SU-DHL-6 (cell line): ENCODE results near the gene OR4E1.

Experiments used
- H2AFZ ChIP-seq: fragments of 200-600 bp; sonication (generic); 2 replicates; pipeline ENCODE4 v1.6.1; 2014; ENCODE audit warnings: low read depth, mild to moderate bottlenecking, moderate library complexity, mixed read lengths, antibody characterized with exemption, low read length; ENCODE audit not compliant: severe bottlenecking
- H3F3A ChIP-seq: fragments of 200-600 bp; shearing (Covaris generic); 2 replicates; pipeline ENCODE4 v1.6.0; 2016; ENCODE audit warnings: antibody characterized with exemption, mild to moderate bottlenecking; ENCODE audit not compliant: insufficient read depth
- H3K27ac ChIP-seq: fragments of 200-600 bp; sonication (generic); 2 replicates; pipeline ENCODE4 v1.5.1; 2016; ENCODE audit warnings: low read depth, mild to moderate bottlenecking, low read length, moderate library complexity, mixed read lengths
- H3K27me3 ChIP-seq: fragments of 200-600 bp; sonication (generic), shearing (Covaris generic); 2 replicates; pipeline ENCODE4 v1.6.0; 2014; ENCODE audit warnings: mild to moderate bottlenecking, low read length
- H3K36me3 ChIP-seq: fragments of 200-600 bp; sonication (generic); 2 replicates; pipeline ENCODE4 v1.6.1; 2014; ENCODE audit warnings: mild to moderate bottlenecking, low read length, mixed read lengths
- H3K4me2 ChIP-seq: fragments of 300-600, 200-600 bp; shearing (Covaris generic), sonication (generic); 2 replicates; pipeline ENCODE4 v1.6.0; 2014; ENCODE audit warnings: low read length, low read depth, mild to moderate bottlenecking; ENCODE audit not compliant: poor library complexity, severe bottlenecking
- H3K4me3 ChIP-seq: fragments of 200-600 bp; sonication (generic); 2 replicates; pipeline ENCODE4 v1.5.1; 2014; ENCODE audit warnings: antibody characterized with exemption, low read length, mild to moderate bottlenecking, mixed read lengths; ENCODE audit not compliant: insufficient read depth, poor library complexity, severe bottlenecking
- H3K79me2 ChIP-seq: fragments of 200-600 bp; sonication (generic); 2 replicates; pipeline ENCODE4 v1.6.1; 2014; ENCODE audit warnings: mild to moderate bottlenecking, low read length, moderate library complexity; ENCODE audit not compliant: insufficient read depth
- H3K9ac ChIP-seq: fragments of 200-600 bp; sonication (generic); 2 replicates; pipeline ENCODE4 v1.7.0; 2014; ENCODE audit warnings: mild to moderate bottlenecking, low read length
- H3K9me2 ChIP-seq: fragments of 200-600 bp; sonication (generic); replicated peaks from 2 replicates; pipeline ENCODE4 v1.6.1; 2014; ENCODE audit warnings: low read length; ENCODE audit not compliant: insufficient read depth
- H3K9me3 ChIP-seq: fragments of 200-600 bp; sonication (generic); 2 replicates; pipeline ENCODE4 v1.6.1; 2014; ENCODE audit warnings: low read length, mixed read lengths; ENCODE audit not compliant: insufficient read depth
- H4K20me1 ChIP-seq: fragments of 200-600 bp; sonication (generic); 2 replicates; pipeline ENCODE4 v1.6.1; 2014; ENCODE audit warnings: low read depth, mild to moderate bottlenecking, antibody characterized with exemption, low read length, moderate library complexity, mixed read lengths
- EZH2phosphoT487 ChIP-seq: fragments of 200-600 bp; sonication (generic), shearing (Covaris generic); conservative IDR thresholded peaks from 2 replicates; pipeline ENCODE4 v1.6.1; 2018; ENCODE audit warnings: mild to moderate bottlenecking, antibody characterized with exemption, low read length, moderate library complexity, mixed read lengths

The OR4E1 gene

GRCh38 chr14:21626491-21627230 lies 47.0 kb downstream of the OR4E1 start:
- H3K4me3 ChIP-seq = no peak overlapping the region
- H3K36me3 ChIP-seq = no peaks in the 10 kb centered on the region
- no peaks in the 10 kb centered on the region for H3K9me3 ChIP-seq
- no peak overlapping the region for H3K27ac ChIP-seq
- H3K9ac ChIP-seq = no peak overlapping the region
- no peaks in the 10 kb centered on the region for H4K20me1 ChIP-seq
- H3F3A ChIP-seq = no peaks in the 10 kb centered on the region
- no peaks in the 10 kb centered on the region for H3K9me2 ChIP-seq
- TF ChIP-seq EZH2phosphoT487 = no peak
- H2AFZ ChIP-seq = no peak overlapping the region
- H3K4me2 ChIP-seq = no peak overlapping the region
- no peaks in the 10 kb centered on the region for H3K27me3 ChIP-seq
- no peaks in the 10 kb centered on the region for H3K79me2 ChIP-seq
